Loucy (cell line): Measurements from ENCODE around the gene PATL1.

Experiments used
- H2AFZ ChIP-seq: fragments of 200-600 bp; sonication (generic); 2 replicates; pipeline ENCODE4 v1.6.0; 2016; ENCODE audit warnings: antibody characterized with exemption, mild to moderate bottlenecking, low read length, moderate library complexity
- H3F3A ChIP-seq: fragments of 200-600 bp; 2 replicates; pipeline ENCODE4 v1.6.0; 2016; ENCODE audit warnings: antibody characterized with exemption, low read depth, mild to moderate bottlenecking
- H3K27me3 ChIP-seq: fragments of 200-600 bp; sonication (generic); 2 replicates; pipeline ENCODE4 v1.6.1; 2014; ENCODE audit warnings: low read length, mild to moderate bottlenecking; ENCODE audit not compliant: insufficient read depth, poor library complexity, severe bottlenecking
- H3K36me3 ChIP-seq: fragments of 200-600 bp; sonication (generic); 2 replicates; pipeline ENCODE4 v1.6.1; 2016; ENCODE audit warnings: low read length; ENCODE audit not compliant: insufficient read depth
- H3K4me1 ChIP-seq: fragments of 200-600 bp; sonication (generic); 2 replicates; pipeline ENCODE4 v1.5.1; 2014; ENCODE audit warnings: low read length, mild to moderate bottlenecking; ENCODE audit not compliant: insufficient read depth, poor library complexity, severe bottlenecking
- H3K4me2 ChIP-seq: fragments of 200-600 bp; sonication (generic); 2 replicates; pipeline ENCODE4 v1.6.0; 2014; ENCODE audit warnings: antibody characterized with exemption, low read length, low read depth, mild to moderate bottlenecking; ENCODE audit not compliant: poor library complexity, severe bottlenecking
- H3K4me3 ChIP-seq: fragments of 200-600 bp; sonication (generic); 2 replicates; pipeline ENCODE4 v1.5.1; 2014; ENCODE audit warnings: low read length, mild to moderate bottlenecking, mixed read lengths; ENCODE audit not compliant: poor library complexity, severe bottlenecking
- H3K79me2 ChIP-seq: fragments of 200-600 bp; sonication (generic); 2 replicates; pipeline ENCODE4 v1.6.1; 2014; ENCODE audit warnings: low read length; ENCODE audit not compliant: insufficient read depth
- H3K9ac ChIP-seq: fragments of 200-600 bp; sonication (generic); 2 replicates; pipeline ENCODE4 v1.6.0; 2014; ENCODE audit warnings: mild to moderate bottlenecking, low read depth, low read length, moderate library complexity; ENCODE audit not compliant: poor library complexity, severe bottlenecking
- H3K9me2 ChIP-seq: fragments of 200-600 bp; sonication (generic); replicated peaks from 2 replicates; pipeline ENCODE4 v1.6.1; 2016; ENCODE audit warnings: low read depth, low read length, mixed read lengths
- H3K9me3 ChIP-seq: fragments of 200-600 bp; sonication (generic); 2 replicates; pipeline ENCODE4 v1.6.1; 2014; ENCODE audit warnings: mild to moderate bottlenecking, antibody characterized with exemption, low read length, low read depth; ENCODE audit not compliant: insufficient read depth
- H4K20me1 ChIP-seq: fragments of 200-600 bp; sonication (generic); 2 replicates; pipeline ENCODE4 v1.6.0; 2014; ENCODE audit warnings: antibody characterized with exemption, low read length, mild to moderate bottlenecking; ENCODE audit not compliant: insufficient read depth, poor library complexity, severe bottlenecking
- CTCF ChIP-seq: fragments of 200-600 bp; sonication (generic); conservative IDR thresholded peaks from 2 replicates; pipeline ENCODE4 v1.5.1; 2014; ENCODE audit warnings: mild to moderate bottlenecking, antibody characterized with exemption, low read length
- EZH2phosphoT487 ChIP-seq: fragments of 200-600 bp; IDR thresholded peaks from 2 replicates; pipeline ENCODE4 v1.6.1; 2018; ENCODE audit warnings: antibody characterized with exemption, mild to moderate bottlenecking, moderate library complexity, borderline replicate concordance

The PATL1 gene

DNA sequence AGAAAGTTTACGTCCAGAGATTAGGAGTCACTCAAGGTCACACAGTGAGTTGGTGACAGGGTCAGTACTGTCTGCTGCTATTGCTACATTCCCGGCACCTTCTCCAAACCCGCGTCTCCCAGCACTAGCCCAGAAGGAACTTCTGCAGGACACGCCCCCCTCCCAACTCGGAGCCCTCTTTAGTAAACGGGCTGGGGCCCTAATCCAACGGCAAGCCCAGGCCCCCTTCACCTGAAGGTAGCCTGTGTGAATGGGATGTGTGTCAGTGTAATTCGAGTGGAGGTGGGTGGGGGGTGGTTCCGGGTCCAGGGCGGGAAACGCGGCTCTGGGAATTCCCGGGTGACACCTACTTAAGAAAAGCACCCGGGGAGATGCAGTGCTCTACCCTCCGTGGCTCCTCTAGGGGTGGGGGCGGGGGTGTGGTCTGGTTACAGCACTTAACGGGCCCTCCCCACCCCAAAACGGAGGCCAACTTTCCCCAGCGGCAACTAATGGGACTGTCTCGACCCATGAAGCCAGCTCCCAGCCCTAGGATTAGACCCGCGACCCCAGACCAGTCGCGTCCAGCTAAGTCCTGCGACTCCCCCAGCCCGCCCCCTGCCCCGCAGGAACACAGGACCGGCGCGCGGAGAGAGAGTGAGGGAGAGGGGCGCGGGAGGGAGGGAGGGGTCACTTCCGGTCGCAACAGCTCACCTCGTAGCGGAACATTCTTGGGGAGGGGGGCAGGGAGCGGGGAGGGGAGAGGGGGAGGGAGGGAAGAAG is 468 bp downstream of the PATL1 start:
- Histone ChIP-seq H4K20me1 (peaks cover 48% of the 10 kb centered on the region), H3K36me3 (peaks cover 19% of the 10 kb centered on the region), H3K9ac (peak overlapping the region; percentile 90), H3K4me1 (peaks cover 45% of the 10 kb centered on the region), H3K4me2 (peak overlapping the region; percentile 96), H3F3A (no peaks in the 10 kb centered on the region), H3K79me2 (peaks cover 59% of the 10 kb centered on the region), H3K9me2 (no peaks in the 10 kb centered on the region), H3K27me3 (no peaks in the 10 kb centered on the region), H2AFZ (peak overlapping the region; percentile 76; the same call in 1 of the 2 replicates), H3K9me3 (no peaks in the 10 kb centered on the region), H3K4me3 (peak overlapping the region; percentile 87)
- TF ChIP-seq CTCF, result no peak; the same call in 1 of the 2 replicates

GRCh38 chr11:59667812-59668187 is 1.0 kb downstream of the PATL1 start:
- Histone ChIP-seq H3F3A (no peaks in the 10 kb centered on the region), H3K4me3 (peak overlapping the region; percentile 87), H2AFZ (no peak overlapping the region), H3K9ac (peak overlapping the region; percentile 90), H3K27me3 (no peaks in the 10 kb centered on the region), H3K4me2 (peak overlapping the region; percentile 96), H3K79me2 (peaks cover 65% of the 10 kb centered on the region), H3K9me3 (no peaks in the 10 kb centered on the region), H3K9me2 (no peaks in the 10 kb centered on the region), H4K20me1 (peaks cover 53% of the 10 kb centered on the region), H3K36me3 (peaks cover 24% of the 10 kb centered on the region), H3K4me1 (peaks cover 51% of the 10 kb centered on the region)
- TF ChIP-seq EZH2phosphoT487 (no peak), CTCF (no peak)

DNA sequence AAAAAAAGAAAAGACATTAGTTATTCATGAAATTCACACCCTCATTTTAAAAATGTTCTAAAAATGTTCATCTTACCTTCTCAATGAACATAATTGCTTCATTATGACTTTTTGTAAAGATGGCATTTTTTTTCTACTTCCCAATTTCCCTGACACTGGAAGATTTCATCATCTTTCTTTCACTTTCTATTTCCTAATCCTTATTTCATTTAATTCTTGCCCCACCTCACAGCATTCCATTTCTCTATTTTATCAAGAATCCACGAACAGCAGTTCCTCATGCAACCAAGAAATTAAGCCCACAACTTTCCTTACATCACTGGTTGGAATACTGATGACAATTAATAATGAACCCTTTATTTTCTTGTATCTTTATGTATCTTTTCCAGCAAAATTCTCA is 1.9 kb downstream of the PATL1 start:
- Histone ChIP-seq H3K4me1 (peaks cover 59% of the 10 kb centered on the region), H3K9ac (peak overlapping the region; percentile 90), H2AFZ (no peak overlapping the region), H3K4me2 (peak overlapping the region; percentile 96), H3K9me2 (no peaks in the 10 kb centered on the region), H3K4me3 (peak overlapping the region; percentile 87), H4K20me1 (peaks cover 62% of the 10 kb centered on the region), H3F3A (no peaks in the 10 kb centered on the region), H3K36me3 (peaks cover 28% of the 10 kb centered on the region), H3K79me2 (peaks cover 73% of the 10 kb centered on the region), H3K27me3 (no peaks in the 10 kb centered on the region), H3K9me3 (no peaks in the 10 kb centered on the region)
- no peak for TF ChIP-seq CTCF
- TF ChIP-seq EZH2phosphoT487, result no peak
